ENCODE data around the gene CREB5.

DNA sequence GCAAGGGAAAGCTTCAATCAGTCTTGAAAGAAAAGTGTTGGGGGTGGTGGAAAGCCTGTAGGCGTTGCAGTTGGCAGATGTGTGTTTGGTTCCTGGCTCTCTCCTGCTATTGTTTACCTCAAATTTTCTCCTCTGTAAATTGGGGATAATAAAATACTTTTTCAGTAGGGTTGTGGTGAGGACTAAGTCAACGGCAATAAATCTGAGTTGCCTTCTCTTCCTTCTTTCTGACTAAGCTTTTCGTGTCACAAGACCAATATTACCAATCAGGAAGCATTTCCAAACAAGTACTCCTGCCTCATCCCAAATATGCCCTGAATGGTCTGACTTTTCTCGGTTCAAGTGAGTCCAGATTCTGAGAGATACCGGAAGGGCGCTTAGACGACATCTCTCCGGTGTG lies 54.0 kb downstream of the CREB5 start:
- TF ChIP-seq, protein P1, sequence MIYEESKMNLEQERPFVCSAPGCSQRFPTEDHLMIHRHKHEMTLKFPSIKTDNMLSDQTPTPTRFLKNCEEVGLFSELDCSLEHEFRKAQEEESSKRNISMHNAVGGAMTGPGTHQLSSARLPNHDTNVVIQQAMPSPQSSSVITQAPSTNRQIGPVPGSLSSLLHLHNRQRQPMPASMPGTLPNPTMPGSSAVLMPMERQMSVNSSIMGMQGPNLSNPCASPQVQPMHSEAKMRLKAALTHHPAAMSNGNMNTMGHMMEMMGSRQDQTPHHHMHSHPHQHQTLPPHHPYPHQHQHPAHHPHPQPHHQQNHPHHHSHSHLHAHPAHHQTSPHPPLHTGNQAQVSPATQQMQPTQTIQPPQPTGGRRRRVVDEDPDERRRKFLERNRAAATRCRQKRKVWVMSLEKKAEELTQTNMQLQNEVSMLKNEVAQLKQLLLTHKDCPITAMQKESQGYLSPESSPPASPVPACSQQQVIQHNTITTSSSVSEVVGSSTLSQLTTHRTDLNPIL (CRISPR knock-in tag; IDR thresholded peaks at IDR 0.05; ENCODE audit: low read depth): no peak
- TF ChIP-seq RARB (CRISPR knock-in tag; IDR thresholded peaks at IDR 0.05): no peak

Measured in SK-N-SH treated with all-trans-retinoic acid at 6 μM for 48 hours (cell line).